Adrenal gland (tissue), 5 donors: ENCODE measurements around the gene ARG1.

Experiments used
- POLR2A ChIP-seq, 2 donors: fragments of 450-650 bp; IDR thresholded peaks; one replicate each; pipeline ENCODE4 v1.6.1; 2017; ENCODE audit warnings: antibody characterized with exemption in 2 of 2, mild to moderate bottlenecking in 2 of 2, moderate library complexity in 1 of 2
- TF ChIP-seq, protein P1 (sequence below), 6 experiments: fragments of 450-650 bp in 4 of 6; fragments of 200-600 bp in 2 of 6; sonication (generic) in 1 of 6; IDR thresholded peaks; 1 replicate in 5 of 6; 2 replicates in 1 of 6; pipeline versions ENCODE4 v1.5.1 to v1.8.0; 2016 to 2021; ENCODE audit warnings: antibody characterized with exemption in 6 of 6, mild to moderate bottlenecking in 2 of 6, moderate library complexity in 1 of 6
- donor health status: DM: no; HTN: no; CAD: no.

- TF ChIP-seq, protein P1, sequence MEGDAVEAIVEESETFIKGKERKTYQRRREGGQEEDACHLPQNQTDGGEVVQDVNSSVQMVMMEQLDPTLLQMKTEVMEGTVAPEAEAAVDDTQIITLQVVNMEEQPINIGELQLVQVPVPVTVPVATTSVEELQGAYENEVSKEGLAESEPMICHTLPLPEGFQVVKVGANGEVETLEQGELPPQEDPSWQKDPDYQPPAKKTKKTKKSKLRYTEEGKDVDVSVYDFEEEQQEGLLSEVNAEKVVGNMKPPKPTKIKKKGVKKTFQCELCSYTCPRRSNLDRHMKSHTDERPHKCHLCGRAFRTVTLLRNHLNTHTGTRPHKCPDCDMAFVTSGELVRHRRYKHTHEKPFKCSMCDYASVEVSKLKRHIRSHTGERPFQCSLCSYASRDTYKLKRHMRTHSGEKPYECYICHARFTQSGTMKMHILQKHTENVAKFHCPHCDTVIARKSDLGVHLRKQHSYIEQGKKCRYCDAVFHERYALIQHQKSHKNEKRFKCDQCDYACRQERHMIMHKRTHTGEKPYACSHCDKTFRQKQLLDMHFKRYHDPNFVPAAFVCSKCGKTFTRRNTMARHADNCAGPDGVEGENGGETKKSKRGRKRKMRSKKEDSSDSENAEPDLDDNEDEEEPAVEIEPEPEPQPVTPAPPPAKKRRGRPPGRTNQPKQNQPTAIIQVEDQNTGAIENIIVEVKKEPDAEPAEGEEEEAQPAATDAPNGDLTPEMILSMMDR (IDR thresholded peaks at IDR 0.05): no peak
- no peak for TF ChIP-seq POLR2A (IDR thresholded peaks at IDR 0.05)
These were observed 40.4 kb upstream of the ARG1 start for GRCh38 chr6:131532580-131533039.
